H9 (cell line): ENCODE measurements around the gene DNAJB6. TPM values are rescaled to one million over a fixed set of nuclear protein-coding genes. Genes with fewer than 3 reads are reported as not detected.

Experiments used
- DNase-seq: peaks from one replicate; pipeline ENCODE4 v3.0.0-alpha.2; 2017
- H2AFZ ChIP-seq: one replicate; pipeline ENCODE4 v1.6.1; 2013; ENCODE audit warnings: mild to moderate bottlenecking, low read length, control low read depth, moderate library complexity
- H2AK5ac ChIP-seq: 2 replicates; pipeline ENCODE4 v1.6.1; 2013; ENCODE audit warnings: low read length, control low read depth, mixed read lengths; ENCODE audit not compliant: insufficient read length
- H2BK120ac ChIP-seq: one replicate; pipeline ENCODE4 v1.6.1; 2013; ENCODE audit warnings: low read depth, mild to moderate bottlenecking, low read length, control low read depth, inconsistent platforms; ENCODE audit not compliant: poor library complexity, severe bottlenecking
- H2BK12ac ChIP-seq: 2 replicates; pipeline ENCODE4 v1.6.1; 2013; ENCODE audit warnings: low read length, control low read depth, mixed read lengths, low read depth; ENCODE audit not compliant: insufficient read length
- H2BK15ac ChIP-seq: 2 replicates; pipeline ENCODE4 v1.6.1; 2013; ENCODE audit warnings: low read depth, low read length, control low read depth
- H2BK20ac ChIP-seq: one replicate; pipeline ENCODE4 v1.6.1; 2013; ENCODE audit warnings: low read depth, mild to moderate bottlenecking, low read length, control low read depth, inconsistent platforms; ENCODE audit not compliant: poor library complexity, severe bottlenecking
- H2BK5ac ChIP-seq: 2 replicates; pipeline ENCODE4 v1.6.1; 2013; ENCODE audit warnings: low read length, control low read depth, mixed read lengths; ENCODE audit not compliant: insufficient read length
- H3K14ac ChIP-seq: 2 replicates; pipeline ENCODE4 v1.6.1; 2013; ENCODE audit warnings: low read length, control low read depth; ENCODE audit not compliant: insufficient read depth
- H3K18ac ChIP-seq: 2 replicates; pipeline ENCODE4 v1.6.1; 2013; ENCODE audit warnings: low read depth, mild to moderate bottlenecking, mixed read lengths, low read length, control low read depth; ENCODE audit not compliant: insufficient read length
- H3K23ac ChIP-seq: 2 replicates; pipeline ENCODE4 v1.6.1; 2013; ENCODE audit warnings: low read length, control low read depth, mixed read lengths, low read depth; ENCODE audit not compliant: insufficient read length
- H3K23me2 ChIP-seq: 2 replicates; pipeline ENCODE4 v1.6.1; 2013; ENCODE audit warnings: low read depth, mild to moderate bottlenecking, mixed read lengths, low read length, control low read depth; ENCODE audit not compliant: insufficient read length, poor library complexity, severe bottlenecking
- H3K27ac ChIP-seq: 2 replicates; pipeline ENCODE4 v1.5.1; 2013; ENCODE audit warnings: low read length, control low read depth, mixed read lengths, low read depth; ENCODE audit not compliant: insufficient read length
- H3K27me3 ChIP-seq: 2 replicates; pipeline ENCODE4 v1.6.1; 2013; ENCODE audit warnings: low read length, control low read depth, inconsistent platforms; ENCODE audit not compliant: insufficient read depth
- H3K4ac ChIP-seq: 2 replicates; pipeline ENCODE4 v1.6.1; 2013; ENCODE audit warnings: low read depth, mild to moderate bottlenecking, control low read depth, inconsistent platforms, low read length, moderate library complexity
- H3K4me1 ChIP-seq: 2 replicates; pipeline ENCODE4 v1.6.1; 2013; ENCODE audit warnings: low read length, control low read depth, inconsistent platforms; ENCODE audit not compliant: insufficient read depth
- H3K4me2 ChIP-seq: 2 replicates; pipeline ENCODE4 v1.6.1; 2013; ENCODE audit warnings: low read length, control low read depth, mixed read lengths; ENCODE audit not compliant: insufficient read length, insufficient read depth
- H3K56ac ChIP-seq: 2 replicates; pipeline ENCODE4 v1.6.1; 2013; ENCODE audit warnings: low read depth, mild to moderate bottlenecking, mixed read lengths, low read length, control low read depth; ENCODE audit not compliant: insufficient read length
- H3K79me1 ChIP-seq: 2 replicates; pipeline ENCODE4 v1.6.1; 2013; ENCODE audit warnings: low read depth, mild to moderate bottlenecking, moderate library complexity, low read length, control low read depth, inconsistent platforms; ENCODE audit not compliant: insufficient read depth, poor library complexity, severe bottlenecking
- H3K79me2 ChIP-seq: 2 replicates; pipeline ENCODE4 v1.6.1; 2013; ENCODE audit warnings: low read length, control low read depth, inconsistent platforms; ENCODE audit not compliant: insufficient read depth
- H3K9ac ChIP-seq: 2 replicates; pipeline ENCODE4 v1.6.1; 2013; ENCODE audit warnings: low read length, control low read depth, mixed read lengths; ENCODE audit not compliant: insufficient read length; ENCODE audit errors: extremely low read depth
- H3K9me3 ChIP-seq: one replicate; pipeline ENCODE4 v1.6.1; 2013; ENCODE audit warnings: low read depth, low read length, inconsistent platforms; ENCODE audit not compliant: control insufficient read depth
- H3T11ph ChIP-seq: one replicate; pipeline ENCODE4 v1.6.1; 2013; ENCODE audit warnings: mild to moderate bottlenecking, low read length, control low read depth, inconsistent platforms
- H4K20me1 ChIP-seq: one replicate; pipeline ENCODE4 v1.6.1; 2013; ENCODE audit not compliant: control insufficient read depth, insufficient read length, insufficient read depth
- H4K5ac ChIP-seq: 2 replicates; pipeline ENCODE4 v1.6.1; 2013; ENCODE audit warnings: low read depth, mild to moderate bottlenecking, mixed read lengths, low read length, control low read depth; ENCODE audit not compliant: insufficient read length
- H4K8ac ChIP-seq: replicated peaks from 2 replicates; pipeline ENCODE4 v1.6.1; 2013; ENCODE audit warnings: low read length, control low read depth, mixed read lengths, low read depth; ENCODE audit not compliant: insufficient read length
- H4K91ac ChIP-seq: 2 replicates; pipeline ENCODE4 v1.6.1; 2013; ENCODE audit warnings: low read depth, mild to moderate bottlenecking, moderate library complexity, mixed read lengths, low read length, control low read depth; ENCODE audit not compliant: insufficient read length
- H3K27ac Mint-ChIP-seq, 3 experiments: 2 replicates in 2 of 3; 3 replicates in 1 of 3; pipeline ENCODE4 v1.8.0; 2020 to 2021; ENCODE audit warnings: mixed read lengths in 3 of 3, mild to moderate bottlenecking in 1 of 3, moderate library complexity in 1 of 3
- H3K27me3 Mint-ChIP-seq: 2 replicates; pipeline ENCODE4 v1.8.0; 2021; ENCODE audit warnings: low read depth, mild to moderate bottlenecking, moderate library complexity, mixed read lengths
- H3K36me3 Mint-ChIP-seq, 3 experiments: 2 replicates in 2 of 3; 3 replicates in 1 of 3; pipeline ENCODE4 v1.8.0; 2020 to 2021; ENCODE audit warnings: low read depth in 3 of 3, mixed read lengths in 3 of 3; ENCODE audit not compliant: insufficient read depth in 1 of 3
- H3K4me1 Mint-ChIP-seq, 2 experiments: 2 replicates each; pipeline ENCODE4 v1.8.0; 2020; ENCODE audit warnings: mixed read lengths in 2 of 2
- H3K4me3 Mint-ChIP-seq, 2 experiments: 2 replicates in 1 of 2; 3 replicates in 1 of 2; pipeline ENCODE4 v1.8.0; 2020 to 2021; ENCODE audit warnings: mild to moderate bottlenecking in 2 of 2, mixed read lengths in 2 of 2, moderate library complexity in 1 of 2
- H3K9me3 Mint-ChIP-seq, 2 experiments: 2 replicates in 1 of 2; 3 replicates in 1 of 2; pipeline ENCODE4 v1.8.0; 2020; ENCODE audit warnings: mild to moderate bottlenecking in 2 of 2, mixed read lengths in 2 of 2, moderate library complexity in 1 of 2
- WGBS: extraction: QIAGEN DNeasy Blood & Tissue Kit; methylation state at CpG from one replicate; pipeline ENCODE4 v1.1.7; 2013; ENCODE audit warnings: missing lambda C conversion rate, low lambda C conversion rate, mixed read lengths; ENCODE audit not compliant: insufficient read length; ENCODE audit errors: extremely low coverage; 5-methylcytosine and 5-hydroxymethylcytosine counted together
- total RNA-seq: library from RNA; stranded (reverse); gene quantifications from 2 replicates; pipeline ENCODE4 v1.2.1, GENCODE V29; 2021
- TF ChIP-seq, protein P1 (sequence below): fragments of 200-600 bp; sonication (generic); conservative IDR thresholded peaks from 3 replicates; pipeline ENCODE4 v1.8.0; 2021; ENCODE audit warnings: antibody characterized with exemption, mild to moderate bottlenecking

DNAJB6 gene
- total RNA-seq, 1 experiment from 2014 or later: 215 TPM

DNA sequence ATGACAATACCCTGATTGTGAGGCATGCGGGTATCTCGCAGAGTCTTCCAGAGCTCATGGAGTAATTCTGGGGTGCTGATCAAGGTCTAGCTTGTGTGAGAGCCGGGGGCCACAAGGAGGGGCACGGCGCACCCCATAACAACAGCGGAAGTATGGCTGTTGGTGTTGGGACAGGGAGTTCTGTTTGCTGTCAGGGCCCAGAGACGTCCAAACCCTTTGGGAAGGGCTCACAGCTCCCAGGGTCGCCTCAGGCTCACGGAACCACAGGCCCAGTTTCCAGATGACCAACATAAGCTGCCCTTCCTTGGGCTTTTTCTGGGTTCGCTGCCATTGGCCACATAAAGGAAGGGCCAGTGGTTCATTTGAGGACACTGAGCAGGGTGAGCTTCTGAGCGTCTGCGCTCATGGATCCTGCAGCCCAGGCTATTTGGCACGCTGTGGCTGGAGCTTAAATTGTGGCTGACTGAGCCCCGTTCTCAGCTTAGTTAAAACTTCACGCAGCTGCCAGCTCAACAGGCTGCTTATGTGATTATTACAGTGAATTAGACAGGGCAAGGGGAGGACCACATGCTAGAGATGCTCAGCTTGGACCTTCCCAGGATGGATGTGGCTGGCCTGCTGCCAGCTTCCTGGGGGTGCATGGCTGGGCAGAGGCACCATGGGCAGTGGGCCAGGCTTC, 92.3 kb downstream of the DNAJB6 start:
- Histone ChIP-seq H3K4ac (no peak overlapping the region), H3K79me1 (no peaks in the 10 kb centered on the region), H3K23ac (no peak overlapping the region), H2BK15ac (no peak overlapping the region), H3K79me2 (no peaks in the 10 kb centered on the region), H3K18ac (no peak overlapping the region), H4K20me1 (no peaks in the 10 kb centered on the region), H3K14ac (no peak overlapping the region), H3K4me2 (no peak overlapping the region), H3K9ac (no peak overlapping the region), H2BK5ac (no peak overlapping the region), H3K27ac (no peak overlapping the region), H2AFZ (no peak overlapping the region), H2BK20ac (no peak overlapping the region), H3K4me1 (no peaks in the 10 kb centered on the region), H3K23me2 (no peaks in the 10 kb centered on the region), H4K91ac (no peak overlapping the region), H3K27me3 (no peaks in the 10 kb centered on the region), H3T11ph (no peak overlapping the region), H3K9me3 (no peaks in the 10 kb centered on the region), H4K5ac (no peak overlapping the region), H2BK120ac (no peak overlapping the region), H4K8ac (no peak overlapping the region), H2BK12ac (no peak overlapping the region), H3K56ac (no peak overlapping the region), H2AK5ac (no peak overlapping the region)
- peaks cover 4 to 17% of the 10 kb centered on the region in 2 experiments for H3K4me1 Mint-ChIP-seq
- H3K4me3 Mint-ChIP-seq: no peak overlapping the region
- TF ChIP-seq, protein P1, sequence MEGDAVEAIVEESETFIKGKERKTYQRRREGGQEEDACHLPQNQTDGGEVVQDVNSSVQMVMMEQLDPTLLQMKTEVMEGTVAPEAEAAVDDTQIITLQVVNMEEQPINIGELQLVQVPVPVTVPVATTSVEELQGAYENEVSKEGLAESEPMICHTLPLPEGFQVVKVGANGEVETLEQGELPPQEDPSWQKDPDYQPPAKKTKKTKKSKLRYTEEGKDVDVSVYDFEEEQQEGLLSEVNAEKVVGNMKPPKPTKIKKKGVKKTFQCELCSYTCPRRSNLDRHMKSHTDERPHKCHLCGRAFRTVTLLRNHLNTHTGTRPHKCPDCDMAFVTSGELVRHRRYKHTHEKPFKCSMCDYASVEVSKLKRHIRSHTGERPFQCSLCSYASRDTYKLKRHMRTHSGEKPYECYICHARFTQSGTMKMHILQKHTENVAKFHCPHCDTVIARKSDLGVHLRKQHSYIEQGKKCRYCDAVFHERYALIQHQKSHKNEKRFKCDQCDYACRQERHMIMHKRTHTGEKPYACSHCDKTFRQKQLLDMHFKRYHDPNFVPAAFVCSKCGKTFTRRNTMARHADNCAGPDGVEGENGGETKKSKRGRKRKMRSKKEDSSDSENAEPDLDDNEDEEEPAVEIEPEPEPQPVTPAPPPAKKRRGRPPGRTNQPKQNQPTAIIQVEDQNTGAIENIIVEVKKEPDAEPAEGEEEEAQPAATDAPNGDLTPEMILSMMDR: no peak
- H3K27ac Mint-ChIP-seq: no peak overlapping the region
- no peaks in the 10 kb centered on the region; a peak in 1 of 7 replicates for H3K36me3 Mint-ChIP-seq
- no CpG with 5 or more reads among the region's 15 CpGs for WGBS
- no peak for DNase-seq
- peaks cover 9% of the 10 kb centered on the region for H3K27me3 Mint-ChIP-seq
- H3K9me3 Mint-ChIP-seq: peaks cover 8% of the 10 kb centered on the region in 2 experiments; a peak in 2 of 5 replicates
